Gastrocnemius medialis (tissue), 4 donors: ENCODE data around the gene ELFN2.

Experiments
- POLR2A ChIP-seq, 2 donors: fragments of 450-650 bp; IDR thresholded peaks; one replicate each; pipeline ENCODE4 v1.6.1; 2017; ENCODE audit warnings: antibody characterized with exemption in 2 of 2, mild to moderate bottlenecking in 2 of 2, moderate library complexity in 2 of 2
- TF ChIP-seq, protein P1 (sequence below), 5 experiments: fragments of 450-650 bp in 3 of 5; fragments of 200-600 bp in 2 of 5; sonication (generic) in 2 of 5; IDR thresholded peaks in 4 of 5; conservative IDR thresholded peaks in 1 of 5; 1 replicate in 4 of 5; 2 replicates in 1 of 5; pipeline ENCODE4 v1.5.1; 2016 to 2019; ENCODE audit warnings: antibody characterized with exemption in 5 of 5, mild to moderate bottlenecking in 3 of 5, moderate library complexity in 3 of 5

DNA sequence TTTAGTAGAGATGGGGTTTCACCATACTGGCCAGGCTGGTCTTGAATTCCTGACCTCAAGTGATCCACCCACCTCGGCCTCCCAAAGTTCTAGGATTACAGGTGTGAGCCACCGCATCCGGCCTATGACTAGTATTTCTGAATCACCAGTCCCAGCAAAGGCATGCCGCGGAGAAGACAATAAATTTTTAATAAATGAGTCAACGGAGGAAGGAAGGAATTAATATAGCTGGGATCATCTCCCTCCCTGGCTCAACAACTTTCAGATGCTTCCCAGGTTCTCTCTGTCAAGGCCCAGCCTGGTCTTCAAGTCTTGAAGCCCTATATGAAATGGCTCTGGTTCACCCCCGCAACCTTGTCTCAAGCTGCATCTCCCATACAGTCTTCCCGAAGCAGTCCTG is 99.3 kb downstream of the ELFN2 start:
- TF ChIP-seq, protein P1, sequence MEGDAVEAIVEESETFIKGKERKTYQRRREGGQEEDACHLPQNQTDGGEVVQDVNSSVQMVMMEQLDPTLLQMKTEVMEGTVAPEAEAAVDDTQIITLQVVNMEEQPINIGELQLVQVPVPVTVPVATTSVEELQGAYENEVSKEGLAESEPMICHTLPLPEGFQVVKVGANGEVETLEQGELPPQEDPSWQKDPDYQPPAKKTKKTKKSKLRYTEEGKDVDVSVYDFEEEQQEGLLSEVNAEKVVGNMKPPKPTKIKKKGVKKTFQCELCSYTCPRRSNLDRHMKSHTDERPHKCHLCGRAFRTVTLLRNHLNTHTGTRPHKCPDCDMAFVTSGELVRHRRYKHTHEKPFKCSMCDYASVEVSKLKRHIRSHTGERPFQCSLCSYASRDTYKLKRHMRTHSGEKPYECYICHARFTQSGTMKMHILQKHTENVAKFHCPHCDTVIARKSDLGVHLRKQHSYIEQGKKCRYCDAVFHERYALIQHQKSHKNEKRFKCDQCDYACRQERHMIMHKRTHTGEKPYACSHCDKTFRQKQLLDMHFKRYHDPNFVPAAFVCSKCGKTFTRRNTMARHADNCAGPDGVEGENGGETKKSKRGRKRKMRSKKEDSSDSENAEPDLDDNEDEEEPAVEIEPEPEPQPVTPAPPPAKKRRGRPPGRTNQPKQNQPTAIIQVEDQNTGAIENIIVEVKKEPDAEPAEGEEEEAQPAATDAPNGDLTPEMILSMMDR (IDR thresholded peaks at IDR 0.05 in 4 of 5, conservative IDR thresholded peaks at IDR 0.05 in 1 of 5): no peak
- TF ChIP-seq POLR2A (IDR thresholded peaks at IDR 0.05): no peak
